Glutamatergic neuron (in vitro differentiated cells): ENCODE measurements around the gene MAP7D2. TPM values are rescaled to one million over a fixed set of nuclear protein-coding genes. Genes with fewer than 3 reads are reported as not detected.
"Not testable (repeated sequence)": the region's sequence is repeated elsewhere in the genome, so short reads cannot be mapped to it uniquely, and the experiment has no call there.

Experiments
- DNase-seq: peaks from one replicate; pipeline ENCODE4 v3.0.0; 2022
- H3K27ac Mint-ChIP-seq: one replicate; pipeline ENCODE4 v1.8.0; 2020; ENCODE audit warnings: mild to moderate bottlenecking, mixed read lengths, inconsistent platforms; ENCODE audit not compliant: unreplicated experiment
- H3K27me3 Mint-ChIP-seq: one replicate; pipeline ENCODE4 v1.8.0; 2020; ENCODE audit warnings: mild to moderate bottlenecking, moderate library complexity, mixed read lengths, inconsistent platforms; ENCODE audit not compliant: unreplicated experiment
- H3K36me3 Mint-ChIP-seq: one replicate; pipeline ENCODE4 v1.8.0; 2020; ENCODE audit warnings: mild to moderate bottlenecking, mixed read lengths, inconsistent platforms; ENCODE audit not compliant: unreplicated experiment
- H3K4me1 Mint-ChIP-seq: one replicate; pipeline ENCODE4 v1.8.0; 2020; ENCODE audit warnings: mild to moderate bottlenecking, low read depth, mixed read lengths, inconsistent platforms; ENCODE audit not compliant: unreplicated experiment
- H3K4me3 Mint-ChIP-seq: one replicate; pipeline ENCODE4 v1.8.0; 2020; ENCODE audit warnings: mild to moderate bottlenecking, mixed read lengths, inconsistent platforms; ENCODE audit not compliant: unreplicated experiment
- H3K9me3 Mint-ChIP-seq: one replicate; pipeline ENCODE4 v1.8.0; 2020; ENCODE audit warnings: mild to moderate bottlenecking, moderate library complexity, mixed read lengths, inconsistent platforms; ENCODE audit not compliant: unreplicated experiment
- total RNA-seq: library from RNA; stranded (reverse); fragmentation: NEBNext Ultra II Directional; extraction: Animal tissue kit (Norgen Biotek cat#: 25700); gene quantifications from one replicate; pipeline ENCODE4 v1.2.1, GENCODE V29; 2021; ENCODE audit not compliant: unreplicated experiment
- TF ChIP-seq, protein P1 (sequence below): fragments of 200-600 bp; sonication (generic); IDR thresholded peaks from one replicate; pipeline ENCODE4 v1.5.0; 2021; ENCODE audit not compliant: partially characterized antibody, unreplicated experiment

MAP7D2 gene
- total RNA-seq, 1 donor from 2014 or later = 3.0 TPM

DNA sequence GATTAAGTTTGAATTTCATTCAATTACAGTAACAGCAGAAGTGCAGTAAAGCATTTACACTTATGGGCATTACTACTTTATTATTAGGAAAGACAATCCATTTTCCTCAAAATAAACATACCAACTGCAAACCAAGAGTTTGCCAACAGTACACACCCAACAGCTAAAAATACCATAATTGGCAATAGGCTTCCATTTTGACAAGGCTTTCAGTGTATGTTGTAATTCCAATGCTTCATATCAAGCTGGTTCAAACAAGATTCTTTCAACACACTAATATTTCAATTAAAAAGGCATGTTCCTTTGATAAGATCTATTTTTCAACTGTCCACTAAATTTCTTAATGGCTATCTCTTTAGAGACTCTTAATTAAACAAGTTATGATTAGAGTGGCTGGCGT, 12.8 kb upstream of the MAP7D2 start:
- Mint-ChIP-seq H3K9me3 (no peaks in the 10 kb centered on the region), H3K27me3 (no peaks in the 10 kb centered on the region), H3K4me3 (no peak overlapping the region), H3K36me3 (no peaks in the 10 kb centered on the region), H3K27ac (no peak overlapping the region), H3K4me1 (no peaks in the 10 kb centered on the region)
- DNase-seq = no peak
- TF ChIP-seq, protein P1, sequence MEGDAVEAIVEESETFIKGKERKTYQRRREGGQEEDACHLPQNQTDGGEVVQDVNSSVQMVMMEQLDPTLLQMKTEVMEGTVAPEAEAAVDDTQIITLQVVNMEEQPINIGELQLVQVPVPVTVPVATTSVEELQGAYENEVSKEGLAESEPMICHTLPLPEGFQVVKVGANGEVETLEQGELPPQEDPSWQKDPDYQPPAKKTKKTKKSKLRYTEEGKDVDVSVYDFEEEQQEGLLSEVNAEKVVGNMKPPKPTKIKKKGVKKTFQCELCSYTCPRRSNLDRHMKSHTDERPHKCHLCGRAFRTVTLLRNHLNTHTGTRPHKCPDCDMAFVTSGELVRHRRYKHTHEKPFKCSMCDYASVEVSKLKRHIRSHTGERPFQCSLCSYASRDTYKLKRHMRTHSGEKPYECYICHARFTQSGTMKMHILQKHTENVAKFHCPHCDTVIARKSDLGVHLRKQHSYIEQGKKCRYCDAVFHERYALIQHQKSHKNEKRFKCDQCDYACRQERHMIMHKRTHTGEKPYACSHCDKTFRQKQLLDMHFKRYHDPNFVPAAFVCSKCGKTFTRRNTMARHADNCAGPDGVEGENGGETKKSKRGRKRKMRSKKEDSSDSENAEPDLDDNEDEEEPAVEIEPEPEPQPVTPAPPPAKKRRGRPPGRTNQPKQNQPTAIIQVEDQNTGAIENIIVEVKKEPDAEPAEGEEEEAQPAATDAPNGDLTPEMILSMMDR = no peak

DNA sequence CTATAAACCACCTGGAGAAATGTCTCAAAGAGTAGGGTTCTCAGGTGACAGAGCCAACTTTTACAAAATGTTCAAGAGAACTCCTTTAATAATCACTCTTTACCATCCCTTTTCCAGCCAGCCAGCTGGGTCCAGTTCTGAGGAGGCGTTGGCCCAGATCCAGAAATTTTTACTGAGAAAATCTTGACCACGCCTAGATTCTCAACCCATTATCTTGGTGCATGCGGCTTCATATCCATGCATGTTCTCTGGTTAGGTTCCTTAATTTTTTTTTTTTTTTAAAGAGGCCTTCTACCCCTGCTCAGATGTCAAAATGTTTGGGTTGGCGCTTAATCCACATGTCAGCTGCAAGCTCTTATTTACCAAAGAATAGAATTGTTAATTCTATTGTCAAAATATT, 12.0 kb upstream of the MAP7D2 start:
- DNase-seq = no peak
- Mint-ChIP-seq H3K9me3 (no peaks in the 10 kb centered on the region), H3K27me3 (no peaks in the 10 kb centered on the region), H3K4me1 (no peaks in the 10 kb centered on the region), H3K36me3 (no peaks in the 10 kb centered on the region), H3K27ac (no peak overlapping the region), H3K4me3 (no peak overlapping the region)
- TF ChIP-seq, protein P1 = no peak

DNA sequence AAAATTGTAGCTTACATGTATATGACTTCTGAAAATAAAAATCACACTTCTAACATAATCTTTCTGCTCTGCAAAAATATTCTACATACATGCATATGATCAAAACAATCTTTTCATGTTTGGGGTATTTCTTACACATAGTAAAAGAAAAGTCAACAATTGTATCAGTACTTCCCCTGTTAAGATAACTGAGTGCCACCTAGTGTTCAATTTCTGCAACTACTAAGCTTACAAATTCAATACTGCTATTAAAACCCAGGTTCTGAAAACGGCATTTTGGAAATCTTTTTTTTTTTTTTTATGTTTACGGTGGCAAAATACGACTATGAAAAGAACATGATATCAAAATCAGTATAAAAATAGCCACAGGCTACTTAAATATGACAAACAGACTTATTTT, 10.7 kb upstream of the MAP7D2 start:
- H3K36me3 Mint-ChIP-seq, H3K4me1 Mint-ChIP-seq, H3K27me3 Mint-ChIP-seq, DNase-seq, H3K9me3 Mint-ChIP-seq, H3K4me3 Mint-ChIP-seq, H3K27ac Mint-ChIP-seq: not testable (repeated sequence)
- TF ChIP-seq, protein P1 = peak; percentile 24

DNA sequence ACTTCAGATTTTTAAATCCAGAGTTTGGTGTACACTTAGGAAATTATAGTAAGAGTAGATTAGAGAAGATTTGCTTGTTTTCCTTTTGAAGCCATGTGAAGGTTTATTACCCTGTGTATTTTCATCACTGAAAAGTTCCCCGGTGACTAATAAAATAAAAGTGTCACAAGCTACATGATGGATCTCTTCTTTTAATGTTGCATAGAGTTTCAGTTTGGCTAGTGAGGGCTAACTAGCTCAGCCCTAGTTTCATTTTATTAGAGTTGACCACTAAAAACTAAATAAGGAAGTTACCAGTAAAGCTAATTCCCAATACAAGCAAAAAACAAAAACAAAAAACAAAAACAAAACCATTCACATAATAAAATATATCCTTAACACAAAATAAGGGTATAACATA, 10.1 kb upstream of the MAP7D2 start:
- DNase-seq, H3K27ac Mint-ChIP-seq, H3K4me3 Mint-ChIP-seq, H3K36me3 Mint-ChIP-seq, H3K9me3 Mint-ChIP-seq, H3K27me3 Mint-ChIP-seq, H3K4me1 Mint-ChIP-seq: not testable (repeated sequence)

DNA sequence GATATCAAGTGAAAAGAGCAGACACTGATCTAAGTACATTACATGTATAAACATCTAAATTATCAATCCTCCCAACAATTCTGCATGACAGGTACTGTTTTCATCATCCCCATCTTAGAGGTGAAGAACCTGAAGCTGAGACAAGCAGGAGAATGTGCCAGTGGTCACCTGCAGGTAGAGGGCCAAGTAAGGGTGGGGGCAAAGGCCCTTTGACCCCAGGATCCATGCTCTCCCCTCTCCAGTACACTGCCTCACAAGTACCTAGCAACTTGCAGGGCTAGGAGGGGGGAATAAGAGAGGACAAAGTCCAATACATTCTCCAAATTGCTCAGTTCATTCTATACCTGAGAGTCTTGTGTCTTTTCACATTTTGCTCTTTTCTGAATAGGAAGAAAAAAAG, 8.3 kb upstream of the MAP7D2 start:
- Mint-ChIP-seq H3K36me3 (no peaks in the 10 kb centered on the region), H3K27me3 (no peaks in the 10 kb centered on the region), H3K9me3 (no peaks in the 10 kb centered on the region), H3K4me3 (no peak overlapping the region), H3K4me1 (no peaks in the 10 kb centered on the region), H3K27ac (no peak overlapping the region)
- DNase-seq = no peak
- TF ChIP-seq, protein P1 = no peak
